Ishikawa (cell line): ENCODE measurements around the gene ATG7.

Source experiments
- CEBPB ChIP-seq: IDR thresholded peaks from 2 replicates; pipeline ENCODE4 v1.6.1; 2012
- CREB1 ChIP-seq: IDR thresholded peaks from 2 replicates; pipeline ENCODE4 v1.6.1; 2012; ENCODE audit warnings: low read depth
- EP300 ChIP-seq: IDR thresholded peaks from 2 replicates; pipeline ENCODE4 v1.6.1; 2012; ENCODE audit warnings: borderline replicate concordance
- RAD21 ChIP-seq: IDR thresholded peaks from 2 replicates; pipeline ENCODE4 v1.6.1; 2012; ENCODE audit warnings: low read depth
- TAF1 ChIP-seq: IDR thresholded peaks from 2 replicates; pipeline ENCODE4 v1.6.1; 2012; ENCODE audit warnings: low read depth, mild to moderate bottlenecking
- YY1 ChIP-seq: IDR thresholded peaks from 2 replicates; pipeline ENCODE4 v1.6.1; 2012; ENCODE audit warnings: low read depth
- ZBTB7A ChIP-seq: IDR thresholded peaks from 2 replicates; pipeline ENCODE4 v1.6.1; 2012; ENCODE audit warnings: low read depth
- TF ChIP-seq, protein P1 (sequence below): IDR thresholded peaks from 2 replicates; pipeline ENCODE4 v1.6.1; 2012
- TF ChIP-seq, protein P2 (sequence below): IDR thresholded peaks from 2 replicates; pipeline ENCODE4 v1.6.1; 2012; ENCODE audit warnings: low read depth, mild to moderate bottlenecking
- TF ChIP-seq, protein P3 (sequence below): IDR thresholded peaks from 2 replicates; pipeline ENCODE4 v1.6.1; 2012

DNA sequence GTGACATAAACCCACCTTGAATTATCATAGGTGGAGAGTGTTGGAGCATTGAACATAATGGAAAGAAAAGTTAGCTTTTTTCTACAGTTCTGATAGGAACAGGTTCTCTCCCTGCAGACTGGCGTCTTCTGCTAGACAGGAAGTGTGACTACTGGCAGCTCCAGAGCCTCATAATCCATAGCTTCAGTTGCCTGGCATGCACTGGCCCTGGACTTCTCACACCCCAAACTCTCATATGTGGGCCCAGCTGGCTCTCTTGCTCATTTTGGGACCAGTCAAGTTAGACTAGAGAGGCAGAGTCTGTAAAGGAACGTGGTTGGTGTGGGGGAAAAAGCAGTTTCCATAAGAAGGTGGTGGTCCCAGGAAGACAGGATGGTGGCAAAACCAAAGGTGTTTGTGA lies 191.4 kb downstream of the ATG7 start:
- TF ChIP-seq ZBTB7A (no peak), RAD21 (no peak), YY1 (no peak), EP300 (no peak), TAF1 (no peak), CEBPB (no peak), CREB1 (no peak)
- TF ChIP-seq, protein P1, sequence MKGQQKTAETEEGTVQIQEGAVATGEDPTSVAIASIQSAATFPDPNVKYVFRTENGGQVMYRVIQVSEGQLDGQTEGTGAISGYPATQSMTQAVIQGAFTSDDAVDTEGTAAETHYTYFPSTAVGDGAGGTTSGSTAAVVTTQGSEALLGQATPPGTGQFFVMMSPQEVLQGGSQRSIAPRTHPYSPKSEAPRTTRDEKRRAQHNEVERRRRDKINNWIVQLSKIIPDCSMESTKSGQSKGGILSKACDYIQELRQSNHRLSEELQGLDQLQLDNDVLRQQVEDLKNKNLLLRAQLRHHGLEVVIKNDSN, result no peak
- TF ChIP-seq, protein P2, sequence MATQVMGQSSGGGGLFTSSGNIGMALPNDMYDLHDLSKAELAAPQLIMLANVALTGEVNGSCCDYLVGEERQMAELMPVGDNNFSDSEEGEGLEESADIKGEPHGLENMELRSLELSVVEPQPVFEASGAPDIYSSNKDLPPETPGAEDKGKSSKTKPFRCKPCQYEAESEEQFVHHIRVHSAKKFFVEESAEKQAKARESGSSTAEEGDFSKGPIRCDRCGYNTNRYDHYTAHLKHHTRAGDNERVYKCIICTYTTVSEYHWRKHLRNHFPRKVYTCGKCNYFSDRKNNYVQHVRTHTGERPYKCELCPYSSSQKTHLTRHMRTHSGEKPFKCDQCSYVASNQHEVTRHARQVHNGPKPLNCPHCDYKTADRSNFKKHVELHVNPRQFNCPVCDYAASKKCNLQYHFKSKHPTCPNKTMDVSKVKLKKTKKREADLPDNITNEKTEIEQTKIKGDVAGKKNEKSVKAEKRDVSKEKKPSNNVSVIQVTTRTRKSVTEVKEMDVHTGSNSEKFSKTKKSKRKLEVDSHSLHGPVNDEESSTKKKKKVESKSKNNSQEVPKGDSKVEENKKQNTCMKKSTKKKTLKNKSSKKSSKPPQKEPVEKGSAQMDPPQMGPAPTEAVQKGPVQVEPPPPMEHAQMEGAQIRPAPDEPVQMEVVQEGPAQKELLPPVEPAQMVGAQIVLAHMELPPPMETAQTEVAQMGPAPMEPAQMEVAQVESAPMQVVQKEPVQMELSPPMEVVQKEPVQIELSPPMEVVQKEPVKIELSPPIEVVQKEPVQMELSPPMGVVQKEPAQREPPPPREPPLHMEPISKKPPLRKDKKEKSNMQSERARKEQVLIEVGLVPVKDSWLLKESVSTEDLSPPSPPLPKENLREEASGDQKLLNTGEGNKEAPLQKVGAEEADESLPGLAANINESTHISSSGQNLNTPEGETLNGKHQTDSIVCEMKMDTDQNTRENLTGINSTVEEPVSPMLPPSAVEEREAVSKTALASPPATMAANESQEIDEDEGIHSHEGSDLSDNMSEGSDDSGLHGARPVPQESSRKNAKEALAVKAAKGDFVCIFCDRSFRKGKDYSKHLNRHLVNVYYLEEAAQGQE, result no peak
- TF ChIP-seq, protein P3, sequence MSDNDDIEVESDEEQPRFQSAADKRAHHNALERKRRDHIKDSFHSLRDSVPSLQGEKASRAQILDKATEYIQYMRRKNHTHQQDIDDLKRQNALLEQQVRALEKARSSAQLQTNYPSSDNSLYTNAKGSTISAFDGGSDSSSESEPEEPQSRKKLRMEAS, result no peak
